AG10803 (cell line): ENCODE measurements around the gene UCHL3.

ENCODE experiments used
- DNase-seq: peaks from one replicate; pipeline ENCODE4 v3.0.0; 2010; ENCODE audit warnings: low read depth
- H3K4me3 ChIP-seq: 2 replicates; pipeline ENCODE4 v1.5.1; 2011; ENCODE audit warnings: mild to moderate bottlenecking, low read length, control low read depth
- CTCF ChIP-seq: conservative IDR thresholded peaks from 2 replicates; pipeline ENCODE4 v1.5.1; 2011; ENCODE audit warnings: mild to moderate bottlenecking, low read length, control low read depth, inconsistent platforms

The UCHL3 gene

GRCh38 chr13:75569576-75569975 lies 20.0 kb downstream of the UCHL3 start:
- DNase-seq = no peak
- TF ChIP-seq CTCF = no peak
- no peak overlapping the region for H3K4me3 ChIP-seq

DNA sequence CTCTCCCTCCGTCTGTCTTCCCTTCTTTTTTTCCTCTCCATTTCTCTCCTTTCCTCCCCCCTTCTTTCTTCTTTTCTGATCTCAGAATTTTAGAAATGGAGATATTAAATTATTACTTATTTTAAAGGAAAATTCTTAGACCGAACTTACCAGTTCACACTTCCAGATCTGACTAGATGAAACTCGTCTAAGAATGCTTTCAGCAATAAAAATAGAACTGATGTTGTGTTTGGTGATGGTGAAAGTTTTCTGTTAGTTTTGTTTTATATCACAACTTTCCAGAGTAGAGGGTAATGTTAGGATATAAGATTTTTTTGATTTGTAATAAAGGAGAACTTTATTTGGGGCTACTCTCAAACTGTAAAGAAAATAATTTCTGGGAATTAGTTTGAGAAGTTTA lies 29.9 kb downstream of the UCHL3 start:
- no peak for TF ChIP-seq CTCF
- no peak for DNase-seq
- H3K4me3 ChIP-seq = no peak overlapping the region

- no peak for TF ChIP-seq CTCF
- H3K4me3 ChIP-seq = no peak overlapping the region
- no peak for DNase-seq
Measured at GRCh38 chr13:75581874-75582640, 32.5 kb downstream of the UCHL3 start.

DNA sequence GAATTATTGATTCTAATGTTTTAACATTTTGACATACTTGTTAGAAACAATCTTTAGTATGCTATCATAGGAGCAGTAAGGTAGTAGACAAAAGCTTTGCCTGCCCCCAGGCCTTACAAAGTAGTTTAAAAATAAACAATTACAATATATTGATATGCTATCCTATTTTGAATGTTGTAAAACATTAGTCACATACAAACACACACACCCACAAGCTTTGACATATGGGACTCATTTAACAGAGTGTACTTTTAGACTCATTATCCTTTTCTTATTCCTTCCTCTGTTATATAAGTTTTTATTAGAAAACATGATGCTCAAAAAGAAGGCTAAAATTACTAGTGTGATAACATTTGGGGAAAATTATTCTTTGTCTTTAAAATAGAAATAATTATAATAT lies 33.5 kb downstream of the UCHL3 start:
- H3K4me3 ChIP-seq = no peak overlapping the region
- TF ChIP-seq CTCF = no peak
- DNase-seq = no peak

DNA sequence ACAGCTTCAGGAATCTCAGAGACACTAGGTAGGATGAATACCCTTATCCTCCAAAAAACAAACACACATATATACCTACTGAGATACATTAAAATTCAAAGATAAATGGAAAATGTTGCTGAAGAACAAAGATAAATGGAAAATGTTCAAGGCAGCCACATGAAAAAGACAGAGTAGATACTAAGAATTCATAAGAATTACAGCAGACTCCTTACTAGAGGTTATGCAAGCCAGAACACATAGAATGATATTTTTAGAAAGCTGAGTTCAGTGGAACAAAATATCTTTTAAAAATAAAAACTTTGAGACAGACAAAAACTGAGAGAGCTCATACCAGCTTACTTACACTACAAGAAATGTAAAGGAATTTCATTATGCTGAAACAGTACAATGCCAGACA lies 35.6 kb downstream of the UCHL3 start:
- TF ChIP-seq CTCF = no peak
- DNase-seq = no peak
- no peak overlapping the region for H3K4me3 ChIP-seq

DNA sequence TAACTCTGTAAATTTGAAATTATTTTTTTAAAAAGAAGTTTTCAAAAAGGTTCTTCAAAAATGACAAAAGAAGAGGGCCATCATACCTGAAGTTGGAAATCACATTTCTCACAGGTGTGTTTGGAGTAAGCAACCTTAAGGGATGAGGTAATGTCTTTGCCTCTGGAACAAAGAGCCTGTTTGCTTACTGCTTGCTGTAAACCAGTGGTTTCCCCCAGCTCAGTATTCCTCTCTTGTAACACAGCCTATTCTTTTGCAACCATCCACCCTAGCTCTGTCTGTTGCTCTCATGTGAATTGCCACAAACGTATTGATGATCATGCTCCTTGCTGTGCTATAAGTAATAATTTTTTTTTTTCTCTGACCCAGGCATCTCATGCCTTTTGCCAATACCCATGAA lies 38.1 kb downstream of the UCHL3 start:
- no peak for TF ChIP-seq CTCF
- DNase-seq = peak; percentile 9
- no peak overlapping the region for H3K4me3 ChIP-seq

- no peak for DNase-seq
- no peak for TF ChIP-seq CTCF
- no peak overlapping the region for H3K4me3 ChIP-seq
Measured at GRCh38 chr13:75596657-75597182, 47.1 kb downstream of the UCHL3 start.
